Activated CD4-positive, alpha-beta T cell treated with anti-CD3 and anti-CD28 coated beads, Interleukin-2, amount 10 ng/mL, durations not matched to agents 7 days and 5 days (primary cell): ENCODE measurements around the gene FNDC7. TPM values are rescaled to one million over a fixed set of nuclear protein-coding genes. Genes with fewer than 3 reads are reported as not detected.
"Not testable (repeated sequence)": the region's sequence is repeated elsewhere in the genome, so short reads cannot be mapped to it uniquely, and the experiment has no call there.

Experiments used
- CTCF ChIA-PET: fragments of 350-600 bp; sonication (Branson Sonifier 250); formaldehyde crosslinking; loops from one replicate; lab custom pipeline; 2021; ENCODE audit warnings: antibody characterized with exemption; lab: Charles Lee
- POLR2A ChIA-PET: fragments of 350-600 bp; sonication (Branson Sonifier 250); formaldehyde crosslinking; loops from one replicate; lab custom pipeline; 2021; ENCODE audit warnings: antibody characterized with exemption; lab: Charles Lee
- DNase-seq: peaks from one replicate; pipeline ENCODE4 v3.0.0-alpha.2; 2020
- H3K27ac Mint-ChIP-seq: one replicate; pipeline ENCODE4 v1.8.0; 2021; ENCODE audit warnings: mild to moderate bottlenecking, moderate library complexity, mixed read lengths
- H3K27me3 Mint-ChIP-seq: one replicate; pipeline ENCODE4 v1.8.0; 2021; ENCODE audit warnings: mixed read lengths
- H3K36me3 Mint-ChIP-seq: one replicate; pipeline ENCODE4 v1.8.0; 2021; ENCODE audit warnings: low read depth, mixed read lengths
- H3K4me1 Mint-ChIP-seq: one replicate; pipeline ENCODE4 v1.8.0; 2021; ENCODE audit warnings: mixed read lengths
- H3K4me3 Mint-ChIP-seq: one replicate; pipeline ENCODE4 v1.8.0; 2021; ENCODE audit warnings: mild to moderate bottlenecking, moderate library complexity, mixed read lengths
- H3K9me3 Mint-ChIP-seq: one replicate; pipeline ENCODE4 v1.8.0; 2021; ENCODE audit warnings: mixed read lengths
- total RNA-seq, 2 experiments: library from RNA; stranded (reverse); gene quantifications; one replicate each; pipeline ENCODE4 v1.2.3, GENCODE V29; 2021

FNDC7 gene
- total RNA-seq, 2 experiments from 2014 or later = not detected

DNA sequence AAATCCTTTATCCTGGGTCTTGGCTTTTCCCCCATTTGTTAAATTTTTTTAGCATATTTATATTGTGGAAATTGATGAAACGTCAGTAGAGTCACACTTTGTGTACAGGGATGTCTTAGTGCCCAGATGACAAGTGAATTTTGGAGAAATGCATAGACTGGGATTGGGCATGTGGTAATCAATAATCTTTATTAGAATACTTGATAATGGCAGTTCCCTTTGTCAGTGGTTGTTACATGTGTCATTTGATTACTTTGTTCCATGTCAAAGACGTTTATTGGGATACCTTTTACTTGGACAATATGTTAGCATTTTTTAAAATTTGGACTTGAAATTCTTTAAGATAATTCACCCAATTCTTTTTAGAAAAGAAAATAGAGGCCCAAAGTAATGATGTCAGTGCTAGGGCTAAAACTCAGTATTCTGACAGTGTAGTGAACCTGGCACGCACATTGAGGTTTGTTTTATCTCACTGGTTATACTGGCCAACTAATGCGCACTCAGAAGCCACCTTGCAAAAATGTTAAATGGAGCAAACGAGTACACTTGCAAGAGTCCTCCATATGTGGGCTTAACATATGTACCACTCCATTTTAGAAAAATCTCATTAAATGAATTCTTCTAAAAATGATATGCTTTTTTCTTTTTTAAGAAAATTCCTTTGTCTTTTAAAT lies 11.4 kb upstream of the FNDC7 start:
- H3K36me3 Mint-ChIP-seq = peaks cover 58% of the 10 kb centered on the region
- H3K9me3 Mint-ChIP-seq = no peaks in the 10 kb centered on the region
- DNase-seq = no peak
- no peak overlapping the region for H3K4me3 Mint-ChIP-seq
- ChIA-PET CTCF (interaction anchor here (0.5 to 4.4 kb wide), 2 partner anchors 9 to 399 kb away, joined by 4 to 14 read pairs; partner anchors contain the start of gene PRPF38B), POLR2A (no interaction called here)
- H3K27ac Mint-ChIP-seq = peak overlapping the region; percentile 25
- peaks cover 72% of the 10 kb centered on the region for H3K4me1 Mint-ChIP-seq
- no peaks in the 10 kb centered on the region for H3K27me3 Mint-ChIP-seq

DNA sequence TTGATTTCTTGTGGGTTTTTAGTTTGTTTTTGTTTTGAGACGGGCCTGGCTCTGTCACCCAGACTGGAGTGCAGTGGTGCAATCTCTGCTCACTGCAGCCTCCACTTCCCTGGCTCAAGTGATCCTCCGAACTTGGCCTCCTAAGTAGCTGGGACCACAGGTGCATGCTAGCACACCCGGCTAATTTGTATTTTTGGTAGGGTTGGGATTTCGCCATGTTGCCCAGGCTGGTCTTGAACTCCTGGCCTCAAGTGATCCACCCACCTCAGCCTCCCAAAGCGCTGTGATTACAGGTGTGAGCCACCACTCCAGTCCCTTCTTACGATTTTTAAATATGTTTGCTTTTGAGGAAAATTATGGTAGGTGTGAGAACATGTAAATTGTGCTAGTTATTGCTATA lies 10.6 kb upstream of the FNDC7 start:
- CTCF ChIA-PET = interaction anchor here (4.4 kb wide), 1 partner anchor 10 kb away, joined by 14 read pairs; the partner anchor contains the start of gene PRPF38B
- peak overlapping the region; percentile 25 for H3K27ac Mint-ChIP-seq

DNA sequence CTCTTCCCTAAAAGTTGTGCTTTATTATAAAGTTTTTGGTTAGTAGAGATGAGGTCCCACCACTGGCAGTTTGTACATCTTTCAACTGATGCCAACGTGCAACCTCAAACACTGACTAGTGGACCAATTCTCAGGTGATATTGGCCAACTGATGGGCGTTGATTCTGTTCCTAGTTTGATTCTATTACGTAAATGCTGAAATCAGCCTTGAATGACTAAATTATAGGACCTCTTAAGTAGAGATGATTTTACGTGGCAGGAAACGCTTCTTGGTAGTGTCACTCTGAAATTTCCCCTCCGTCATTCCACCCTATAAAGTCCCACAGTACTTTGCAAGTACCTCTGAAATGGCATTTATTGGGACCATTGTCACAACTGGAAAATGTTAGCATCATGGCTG lies 8.8 kb upstream of the FNDC7 start:
- H3K4me3 Mint-ChIP-seq = peak overlapping the region; percentile 54
- no peak for DNase-seq
- H3K27me3 Mint-ChIP-seq = no peaks in the 10 kb centered on the region
- ChIA-PET CTCF (interaction anchor here (1.6 to 4.4 kb wide), 3 partner anchors 12 to 34 kb away, joined by 3 to 14 read pairs (median 6); partner anchors contain the start of gene PRPF38B), POLR2A (no interaction called here)
- H3K27ac Mint-ChIP-seq = peak overlapping the region; percentile 89
- peaks cover 34% of the 10 kb centered on the region for H3K36me3 Mint-ChIP-seq
- H3K9me3 Mint-ChIP-seq = no peaks in the 10 kb centered on the region
- peaks cover 56% of the 10 kb centered on the region for H3K4me1 Mint-ChIP-seq

More for the DNA sequence above, 10.6 kb upstream of the FNDC7 start:
- H3K27me3 Mint-ChIP-seq, H3K4me3 Mint-ChIP-seq, H3K9me3 Mint-ChIP-seq, POLR2A ChIA-PET, DNase-seq: not testable (repeated sequence)
- Mint-ChIP-seq H3K4me1 (peaks cover 66% of the 10 kb centered on the region), H3K36me3 (peaks cover 51% of the 10 kb centered on the region)

DNA sequence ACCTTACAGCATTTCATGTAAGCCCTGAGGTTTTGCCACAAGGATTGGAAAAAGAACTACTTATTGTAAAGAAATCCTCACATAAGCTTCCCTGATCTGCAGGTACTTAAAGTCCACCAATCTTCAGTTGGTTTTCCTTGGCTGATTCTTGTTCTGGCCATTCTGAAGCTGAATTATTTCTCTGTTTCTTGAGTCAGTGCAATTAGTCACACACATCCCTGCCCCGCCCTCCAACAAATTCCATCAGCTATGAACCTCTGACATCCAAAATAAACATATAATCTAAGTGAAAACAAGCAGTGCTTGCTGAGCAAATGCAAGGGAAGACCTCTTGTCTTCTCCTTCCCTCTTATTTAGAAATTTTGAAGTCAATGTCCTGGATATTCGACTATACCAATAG lies 8.2 kb upstream of the FNDC7 start:
- Mint-ChIP-seq H3K4me3 (no peak overlapping the region), H3K27ac (peak overlapping the region; percentile 89)
- CTCF ChIA-PET = interaction anchor here (1.6 to 4.4 kb wide), 3 partner anchors 12 to 35 kb away, joined by 3 to 14 read pairs (median 6); partner anchors contain the start of gene PRPF38B

DNA sequence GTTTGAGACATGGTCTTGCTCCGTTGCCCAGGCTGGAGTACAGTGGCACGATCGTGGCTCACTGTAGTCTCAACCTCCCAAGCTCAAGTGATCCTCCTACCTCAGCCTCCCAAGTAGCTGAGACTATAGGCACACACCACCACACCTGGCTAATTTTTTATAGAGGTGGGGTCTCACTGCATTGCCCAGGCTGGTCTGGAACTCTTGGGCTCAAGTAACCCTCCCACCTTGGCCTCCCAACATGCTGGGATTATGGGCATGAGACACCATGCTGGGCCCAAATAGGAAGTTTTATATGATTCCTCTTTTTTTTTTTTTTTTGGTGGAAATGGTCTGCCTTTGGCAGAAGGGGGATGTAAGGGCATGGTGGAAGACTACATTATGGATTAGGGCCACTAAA lies 6.1 kb upstream of the FNDC7 start:
- POLR2A ChIA-PET = no interaction called here

More for the DNA sequence above, 8.2 kb upstream of the FNDC7 start:
- POLR2A ChIA-PET = interaction anchor here (0.5 to 1.1 kb wide), 2 partner anchors 11 to 259 kb away, joined by 3 to 5 read pairs; partner anchors contain the start of gene CLCC1
- Mint-ChIP-seq H3K36me3 (peaks cover 29% of the 10 kb centered on the region), H3K9me3 (no peaks in the 10 kb centered on the region), H3K4me1 (peaks cover 55% of the 10 kb centered on the region), H3K27me3 (no peaks in the 10 kb centered on the region)
- DNase-seq = no peak

DNA sequence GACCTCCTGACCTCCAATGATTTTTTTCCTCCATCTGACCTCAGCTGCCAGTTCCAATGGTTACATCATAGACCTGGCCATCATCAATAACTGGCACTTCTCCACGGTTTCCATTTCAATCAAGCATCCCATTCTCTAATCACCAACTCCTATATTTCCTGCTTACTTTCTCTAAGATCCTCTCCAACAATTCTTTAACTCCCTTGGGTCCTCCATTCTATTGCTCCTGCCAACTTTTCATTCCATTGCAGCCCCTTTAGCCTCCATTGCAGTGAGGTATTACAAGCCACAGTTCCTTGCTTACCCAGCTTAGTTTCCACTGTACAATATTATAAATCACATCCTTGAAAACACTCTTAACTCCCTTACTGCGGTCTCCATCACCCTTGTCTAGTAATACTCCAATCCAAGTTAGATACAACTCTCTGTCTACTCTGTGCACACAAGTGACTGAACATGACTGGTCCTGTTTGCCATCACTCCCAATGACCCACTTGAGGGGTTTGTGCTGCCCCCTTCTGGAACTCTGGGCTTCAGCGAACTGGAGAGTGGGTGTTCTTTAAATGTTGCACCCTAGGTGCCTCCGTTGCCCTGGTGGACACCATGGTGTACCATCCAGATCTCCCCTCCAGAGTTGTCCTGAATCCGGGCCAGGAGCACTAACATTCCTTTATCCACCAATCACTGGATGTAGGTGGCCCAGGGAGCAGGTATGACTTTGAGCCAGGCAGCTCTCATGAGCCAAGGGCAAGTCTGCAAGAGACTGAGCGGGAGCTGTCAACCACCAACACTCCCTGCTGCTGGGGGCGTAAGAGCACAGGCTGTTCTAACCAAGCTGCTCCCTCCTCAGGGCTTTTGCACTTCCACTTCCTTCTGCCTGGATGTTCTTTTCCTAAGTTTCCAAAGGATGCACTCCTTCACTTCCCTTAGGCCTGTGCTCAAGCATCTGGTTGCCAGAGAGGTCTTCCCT lies 3.7 kb upstream of the FNDC7 start:
- Mint-ChIP-seq H3K4me3 (no peak overlapping the region), H3K27ac (no peak overlapping the region), H3K27me3 (peaks cover 10% of the 10 kb centered on the region), H3K36me3 (no peaks in the 10 kb centered on the region), H3K9me3 (no peaks in the 10 kb centered on the region), H3K4me1 (peaks cover 32% of the 10 kb centered on the region)
- ChIA-PET POLR2A (no interaction called here), CTCF (interaction anchor here (0.8 to 2.4 kb wide), 7 partner anchors 10 to 66 kb away, joined by 3 to 10 read pairs (median 4); partner anchors contain the start of genes HENMT1 and PRPF38B)
- peak; percentile 62 for DNase-seq

More for the DNA sequence above, 6.1 kb upstream of the FNDC7 start:
- CTCF ChIA-PET = no interaction called here
- Mint-ChIP-seq H3K9me3 (no peaks in the 10 kb centered on the region), H3K27me3 (no peaks in the 10 kb centered on the region), H3K27ac (no peak overlapping the region), H3K36me3 (peaks cover 10% of the 10 kb centered on the region), H3K4me3 (no peak overlapping the region), H3K4me1 (peaks cover 52% of the 10 kb centered on the region)
- DNase-seq = no peak

DNA sequence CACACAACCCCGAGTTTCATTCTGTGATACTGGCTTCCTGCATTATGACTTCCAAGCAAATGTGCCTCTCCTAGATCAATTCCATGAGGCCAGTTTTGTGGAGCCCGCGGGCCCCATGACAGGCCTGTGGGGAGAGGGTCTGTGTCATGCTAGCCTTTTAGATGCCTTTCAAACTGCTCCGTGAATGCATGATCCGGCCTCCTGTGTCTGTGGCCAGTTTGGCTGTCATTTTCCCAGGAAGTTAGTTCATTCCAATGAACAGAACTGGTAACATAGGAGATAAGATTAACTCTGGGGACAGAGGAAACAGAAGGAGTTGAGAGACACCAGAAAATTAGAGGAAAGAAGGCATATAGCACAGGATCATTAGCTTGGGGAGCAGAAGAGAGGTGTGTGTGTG lies 3.2 kb downstream of the FNDC7 start:
- ChIA-PET CTCF (interaction anchor here (1.9 kb wide), 1 partner anchor 23 kb away, joined by 6 read pairs; the partner anchor contains the start of gene PRPF38B), POLR2A (no interaction called here)
- Mint-ChIP-seq H3K9me3 (no peaks in the 10 kb centered on the region), H3K27me3 (peaks cover 17% of the 10 kb centered on the region), H3K4me3 (no peak overlapping the region), H3K4me1 (no peaks in the 10 kb centered on the region), H3K27ac (no peak overlapping the region), H3K36me3 (no peaks in the 10 kb centered on the region)
- no peak for DNase-seq

DNA sequence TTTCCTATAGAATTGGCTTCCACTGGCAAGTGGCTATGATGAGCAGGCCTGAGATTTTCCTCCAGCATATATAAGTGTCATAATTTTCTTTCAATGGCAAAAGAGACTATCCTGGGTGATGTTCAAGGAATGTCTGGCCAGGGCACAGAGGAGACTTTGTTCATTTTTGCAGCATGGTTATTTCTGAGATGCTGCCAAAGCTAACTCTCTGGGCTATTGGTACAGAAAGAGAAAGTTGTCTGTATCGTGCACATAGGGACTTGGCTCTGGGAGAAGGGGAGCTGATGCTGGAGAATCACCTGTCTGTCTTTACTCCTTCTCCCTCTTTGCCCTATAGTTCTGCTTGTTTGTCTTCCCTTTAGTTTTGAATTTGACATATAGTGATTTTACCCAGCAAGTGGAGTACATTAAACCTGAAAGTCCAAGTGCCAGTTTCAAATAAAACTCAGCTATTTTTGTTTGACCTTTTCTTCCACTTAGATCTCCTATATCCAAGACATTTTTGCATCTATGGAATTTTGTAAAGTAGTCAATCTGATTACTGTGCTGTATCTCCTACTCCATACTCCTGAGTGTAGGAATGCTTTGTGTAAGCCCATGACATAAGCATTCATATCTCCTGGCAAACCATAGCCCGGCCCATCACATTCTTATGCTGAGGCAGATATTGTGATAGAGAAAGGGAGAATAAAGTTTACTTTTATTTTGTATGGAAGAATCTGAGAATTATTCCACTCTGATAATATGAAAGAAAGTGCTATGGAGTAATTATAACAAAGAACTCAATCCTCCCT lies 3.9 kb downstream of the FNDC7 start:
- Mint-ChIP-seq H3K9me3 (no peaks in the 10 kb centered on the region), H3K4me1 (no peaks in the 10 kb centered on the region), H3K36me3 (no peaks in the 10 kb centered on the region), H3K27me3 (peaks cover 17% of the 10 kb centered on the region), H3K27ac (no peak overlapping the region), H3K4me3 (no peak overlapping the region)
- no peak for DNase-seq
- CTCF ChIA-PET = interaction anchor here (1.2 to 1.9 kb wide), 3 partner anchors 12 to 24 kb away, joined by 4 to 6 read pairs (median 6); partner anchors contain the start of gene PRPF38B
- POLR2A ChIA-PET = no interaction called here

DNA sequence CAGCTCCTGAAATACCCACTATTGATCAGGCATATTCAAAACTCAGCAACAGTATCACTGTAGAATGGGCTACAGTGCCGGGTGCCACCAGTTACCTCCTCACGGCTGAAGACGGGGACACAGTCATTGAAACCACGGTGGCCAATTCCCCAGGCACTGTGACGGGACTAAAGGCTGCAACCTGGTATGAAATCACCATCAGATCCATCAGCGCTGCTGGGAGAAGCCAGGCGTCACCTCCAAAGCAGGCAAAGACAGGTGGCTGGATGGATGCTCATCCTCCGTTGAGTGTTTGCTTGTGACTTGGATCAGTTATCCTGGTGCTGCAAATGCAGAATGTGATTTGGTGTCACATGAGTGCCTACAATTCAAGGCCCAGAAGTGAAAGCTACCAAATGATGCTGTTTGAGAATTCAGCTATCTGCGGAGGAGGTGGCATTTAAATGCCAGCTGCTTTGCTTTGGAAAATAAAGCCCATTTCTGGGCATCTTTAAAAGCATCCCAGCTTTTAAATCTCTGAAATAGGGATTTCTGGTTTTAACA lies 5.1 kb downstream of the FNDC7 start:
- DNase-seq = no peak
- CTCF ChIA-PET = interaction anchor here (1.2 to 2.1 kb wide), 3 partner anchors 9 to 13 kb away, joined by 4 to 8 read pairs (median 6); no protein-coding TSS in a partner anchor
- Mint-ChIP-seq H3K27ac (no peak overlapping the region), H3K4me1 (no peaks in the 10 kb centered on the region), H3K36me3 (no peaks in the 10 kb centered on the region), H3K4me3 (no peak overlapping the region), H3K9me3 (no peaks in the 10 kb centered on the region), H3K27me3 (peaks cover 12% of the 10 kb centered on the region)
- POLR2A ChIA-PET = no interaction called here

DNA sequence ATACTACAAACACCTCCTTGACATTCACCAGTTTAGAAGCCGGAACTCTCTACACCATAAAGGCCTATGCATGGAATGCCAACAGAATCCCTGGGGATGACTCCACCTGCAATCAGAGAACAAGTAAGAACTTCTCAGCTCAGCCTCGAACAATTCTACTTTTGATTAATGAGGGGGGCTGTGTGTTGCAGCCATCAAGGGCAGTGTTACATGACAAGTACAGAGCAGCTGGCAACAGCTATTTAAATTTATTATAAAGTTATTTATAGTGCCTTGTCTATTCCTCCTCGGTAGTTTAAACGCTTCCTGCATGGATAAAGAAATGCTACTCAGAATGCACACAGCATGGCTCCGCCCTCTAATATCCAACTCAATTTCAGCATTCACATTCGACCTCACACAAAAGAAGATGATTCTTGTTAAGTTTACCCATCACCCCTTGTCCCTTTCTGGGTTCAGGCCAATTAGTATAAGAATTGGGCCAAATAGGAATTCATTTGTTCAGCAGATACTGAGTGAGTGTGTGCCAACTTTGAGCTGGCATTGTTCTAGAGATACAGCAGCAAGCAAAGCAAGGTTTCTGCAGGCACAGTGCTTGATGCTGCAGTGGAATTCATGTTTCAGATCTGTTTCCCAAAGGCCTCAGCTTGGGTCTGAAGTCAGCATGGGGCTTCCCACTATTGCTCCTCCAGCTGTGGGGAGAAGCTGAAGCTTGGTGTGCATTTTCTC lies 6.4 kb downstream of the FNDC7 start:
- H3K9me3 Mint-ChIP-seq = no peaks in the 10 kb centered on the region
- DNase-seq = no peak
- H3K27ac Mint-ChIP-seq = no peak overlapping the region
- no peak overlapping the region for H3K4me3 Mint-ChIP-seq
- no peaks in the 10 kb centered on the region for H3K4me1 Mint-ChIP-seq
- peaks cover 9% of the 10 kb centered on the region for H3K27me3 Mint-ChIP-seq
- ChIA-PET POLR2A (interaction anchor here (0.6 kb wide), 1 partner anchor 29 kb away, joined by 3 read pairs; no protein-coding TSS in a partner anchor), CTCF (interaction anchor here (0.7 to 2.1 kb wide), 3 partner anchors 10 to 121 kb away, joined by 3 to 8 read pairs (median 4); partner anchors contain the start of gene PRPF38B)
- no peaks in the 10 kb centered on the region for H3K36me3 Mint-ChIP-seq
